C4-2B (cell line): Measurements from ENCODE around the gene WDR4.
"Not testable (repeated sequence)": the region's sequence is repeated elsewhere in the genome, so short reads cannot be mapped to it uniquely, and the experiment has no call there.

Experiments used
- H3K27ac ChIP-seq: fragments of 450-650 bp; 2 replicates; pipeline ENCODE4 v1.5.1; 2017
- ZFX ChIP-seq: fragments of 450-650 bp; IDR thresholded peaks from 2 replicates; pipeline ENCODE4 v1.6.1; 2017
- TF ChIP-seq, protein P1 (sequence below): fragments of 450-650 bp; conservative IDR thresholded peaks from 2 replicates; pipeline ENCODE4 v1.5.1; 2017; ENCODE audit warnings: mild to moderate bottlenecking

WDR4 gene

GRCh38 chr21:42892931-42893755 lies 13.8 kb upstream of the WDR4 start, which contains the start of gene NDUFV3:
Gene NDUFV3 (plus strand): TSS chr21:42893309. CDS start chr21:42893334, 25 bp downstream.
- H3K27ac ChIP-seq: peak within 1 kb of the TSS; percentile 94
- peak; percentile 98 for TF ChIP-seq ZFX
- TF ChIP-seq, protein P1, sequence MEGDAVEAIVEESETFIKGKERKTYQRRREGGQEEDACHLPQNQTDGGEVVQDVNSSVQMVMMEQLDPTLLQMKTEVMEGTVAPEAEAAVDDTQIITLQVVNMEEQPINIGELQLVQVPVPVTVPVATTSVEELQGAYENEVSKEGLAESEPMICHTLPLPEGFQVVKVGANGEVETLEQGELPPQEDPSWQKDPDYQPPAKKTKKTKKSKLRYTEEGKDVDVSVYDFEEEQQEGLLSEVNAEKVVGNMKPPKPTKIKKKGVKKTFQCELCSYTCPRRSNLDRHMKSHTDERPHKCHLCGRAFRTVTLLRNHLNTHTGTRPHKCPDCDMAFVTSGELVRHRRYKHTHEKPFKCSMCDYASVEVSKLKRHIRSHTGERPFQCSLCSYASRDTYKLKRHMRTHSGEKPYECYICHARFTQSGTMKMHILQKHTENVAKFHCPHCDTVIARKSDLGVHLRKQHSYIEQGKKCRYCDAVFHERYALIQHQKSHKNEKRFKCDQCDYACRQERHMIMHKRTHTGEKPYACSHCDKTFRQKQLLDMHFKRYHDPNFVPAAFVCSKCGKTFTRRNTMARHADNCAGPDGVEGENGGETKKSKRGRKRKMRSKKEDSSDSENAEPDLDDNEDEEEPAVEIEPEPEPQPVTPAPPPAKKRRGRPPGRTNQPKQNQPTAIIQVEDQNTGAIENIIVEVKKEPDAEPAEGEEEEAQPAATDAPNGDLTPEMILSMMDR: no peak

DNA sequence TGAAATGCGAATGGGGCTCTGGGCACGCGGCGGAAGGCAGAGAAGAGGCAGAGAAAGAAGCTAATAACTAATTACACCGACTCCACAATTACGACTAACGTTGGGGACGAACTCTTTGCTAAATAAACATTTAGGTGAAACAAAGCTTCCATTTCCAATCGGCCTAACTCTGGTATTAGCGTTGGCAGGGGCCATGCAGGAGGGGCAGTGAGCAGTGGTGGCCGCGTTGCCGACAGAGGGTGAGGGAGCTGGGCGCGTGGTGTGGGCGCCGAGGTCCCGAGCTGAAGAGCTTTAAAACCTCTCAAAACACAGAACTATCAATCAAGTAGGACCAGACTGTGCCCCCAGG lies 13.2 kb upstream of the WDR4 start:
- no peak for TF ChIP-seq ZFX
- TF ChIP-seq, protein P1: no peak
- H3K27ac ChIP-seq: peak overlapping the region; percentile 94

- TF ChIP-seq, protein P1: no peak
- no peak for TF ChIP-seq ZFX
- H3K27ac ChIP-seq: no peak overlapping the region
Observed at GRCh38 chr21:42887326-42887725, 8.0 kb upstream of the WDR4 start.

DNA sequence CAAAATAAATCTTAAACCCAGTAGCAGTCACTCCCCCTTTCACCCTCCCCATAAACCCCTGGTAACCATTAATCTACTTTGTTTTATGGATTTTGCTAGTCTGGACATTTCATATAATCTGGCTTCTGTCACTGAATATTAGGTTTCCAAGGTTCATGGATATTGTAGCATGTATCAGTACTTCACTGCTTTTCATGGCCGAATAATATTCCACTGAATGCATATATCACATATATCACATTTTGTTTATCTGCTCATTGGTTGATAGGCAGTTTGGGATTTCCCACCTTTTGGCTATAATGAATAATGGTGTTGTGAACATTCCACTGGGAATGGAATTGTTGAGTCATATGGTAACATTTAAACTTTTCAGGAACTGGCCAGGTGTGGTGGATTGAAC lies 4.6 kb upstream of the WDR4 start:
- H3K27ac ChIP-seq: no peak overlapping the region
- TF ChIP-seq, protein P1: no peak
- TF ChIP-seq ZFX: no peak

GRCh38 chr21:42880352-42880751 lies 1.0 kb upstream of the WDR4 start:
- TF ChIP-seq, protein P1: no peak
- TF ChIP-seq ZFX: no peak
- peak overlapping the region; percentile 86 for H3K27ac ChIP-seq

- TF ChIP-seq ZFX: peak; percentile 21; the same call in 1 of the 2 replicates
- TF ChIP-seq, protein P1: no peak
- H3K27ac ChIP-seq: peak overlapping the region; percentile 86
Observed at GRCh38 chr21:42878678-42878992, 704 bp downstream of the WDR4 start.

DNA sequence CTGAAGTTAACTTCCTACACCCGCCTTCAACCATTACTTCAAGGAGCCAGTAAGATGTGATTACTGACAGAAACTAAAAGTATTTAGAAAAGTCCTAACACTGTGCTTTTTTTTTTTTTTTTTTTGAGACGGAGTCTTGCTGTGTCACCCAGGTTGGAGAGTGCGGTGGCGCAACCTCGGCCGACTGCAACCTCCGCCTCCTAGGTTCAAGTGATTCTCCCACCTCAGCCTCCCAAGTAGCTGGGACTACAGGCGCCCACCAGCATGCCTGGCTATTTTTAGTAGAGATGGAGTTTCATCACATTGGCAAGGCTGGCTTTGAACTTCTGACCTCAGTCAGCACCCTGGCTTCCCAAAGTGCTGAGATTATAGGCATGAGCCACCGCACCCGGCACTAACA lies 3.5 kb downstream of the WDR4 start:
- not testable (repeated sequence) for H3K27ac ChIP-seq

- no peak overlapping the region for H3K27ac ChIP-seq
- TF ChIP-seq ZFX: no peak
- TF ChIP-seq, protein P1: no peak
Observed at GRCh38 chr21:42873096-42873495, 6.2 kb downstream of the WDR4 start.
